Suppressor macrophage treated with lipopolysaccharide for 4 hours (primary cell): ENCODE measurements around the gene VSIG8.

Source experiments
- DNase-seq: peaks from one replicate; pipeline ENCODE4 v3.0.0-alpha.2; 2020

The VSIG8 gene

GRCh38 chr1:159854693-159855192 lies 7.7 kb downstream of the VSIG8 start:
- peak; percentile 71 for DNase-seq

DNA sequence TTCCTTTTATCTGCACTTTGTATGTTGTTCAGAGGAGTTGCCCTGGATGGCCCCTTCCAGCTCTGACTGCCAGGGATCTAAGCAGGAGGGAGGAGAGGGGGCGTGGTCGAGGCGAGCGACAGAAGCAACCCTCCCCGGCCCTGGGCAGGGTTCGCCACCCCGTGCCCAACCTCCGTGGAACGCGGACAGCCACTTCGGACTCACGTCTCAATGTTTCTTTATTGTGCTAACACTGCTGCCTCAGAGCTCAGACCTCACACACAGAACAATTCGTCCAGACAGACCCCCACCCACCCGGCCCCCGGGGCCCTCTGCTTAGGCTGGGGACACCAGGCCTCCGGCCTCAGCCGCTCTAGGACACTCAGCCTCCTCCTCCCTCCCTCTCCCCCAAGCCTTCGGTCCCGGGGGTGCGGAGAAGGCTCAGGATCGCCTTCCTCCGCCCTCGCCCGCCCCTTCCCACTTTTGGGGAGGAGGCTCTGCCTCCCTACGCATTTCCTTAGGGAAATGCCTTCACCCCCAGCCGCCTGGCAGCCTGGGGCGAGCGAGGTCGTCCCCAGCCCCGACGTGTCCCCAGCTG lies 8.3 kb downstream of the VSIG8 start:
- DNase-seq, result no peak

DNA sequence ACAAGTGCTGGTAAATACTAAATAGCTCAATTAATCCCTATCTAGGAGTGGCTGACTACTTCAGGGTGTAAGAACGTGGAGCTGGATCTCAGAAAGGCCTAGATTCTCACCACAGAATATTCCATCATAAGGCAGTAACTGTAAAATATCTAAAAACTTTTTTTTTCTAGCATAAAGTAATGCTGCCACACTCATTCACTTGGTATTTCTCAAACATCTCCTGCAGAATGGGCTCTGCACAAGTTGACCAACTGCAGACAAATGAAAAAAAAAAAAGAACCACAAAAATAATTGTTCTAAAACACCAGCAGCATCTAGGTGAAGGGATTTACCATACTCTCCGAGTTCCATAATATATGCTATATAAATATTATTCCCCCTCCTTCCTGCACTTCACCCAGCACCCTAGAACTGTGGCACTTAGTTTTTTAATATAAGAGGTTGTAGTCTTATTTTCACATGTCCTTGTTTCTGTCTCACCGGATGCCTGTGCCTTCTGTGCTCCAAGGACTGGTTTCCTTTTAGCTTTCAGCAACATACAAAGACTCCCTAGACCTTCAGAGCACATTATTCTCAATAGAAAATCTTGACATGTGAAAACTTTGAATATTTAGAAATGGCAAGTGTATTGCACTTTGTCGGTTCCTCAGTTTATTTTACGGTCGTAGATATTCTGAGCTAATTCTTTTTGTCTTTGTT lies 8.9 kb downstream of the VSIG8 start:
- no peak for DNase-seq

GRCh38 chr1:159851407-159851806 lies 11.1 kb downstream of the VSIG8 start:
- peak; percentile 33 for DNase-seq

DNA sequence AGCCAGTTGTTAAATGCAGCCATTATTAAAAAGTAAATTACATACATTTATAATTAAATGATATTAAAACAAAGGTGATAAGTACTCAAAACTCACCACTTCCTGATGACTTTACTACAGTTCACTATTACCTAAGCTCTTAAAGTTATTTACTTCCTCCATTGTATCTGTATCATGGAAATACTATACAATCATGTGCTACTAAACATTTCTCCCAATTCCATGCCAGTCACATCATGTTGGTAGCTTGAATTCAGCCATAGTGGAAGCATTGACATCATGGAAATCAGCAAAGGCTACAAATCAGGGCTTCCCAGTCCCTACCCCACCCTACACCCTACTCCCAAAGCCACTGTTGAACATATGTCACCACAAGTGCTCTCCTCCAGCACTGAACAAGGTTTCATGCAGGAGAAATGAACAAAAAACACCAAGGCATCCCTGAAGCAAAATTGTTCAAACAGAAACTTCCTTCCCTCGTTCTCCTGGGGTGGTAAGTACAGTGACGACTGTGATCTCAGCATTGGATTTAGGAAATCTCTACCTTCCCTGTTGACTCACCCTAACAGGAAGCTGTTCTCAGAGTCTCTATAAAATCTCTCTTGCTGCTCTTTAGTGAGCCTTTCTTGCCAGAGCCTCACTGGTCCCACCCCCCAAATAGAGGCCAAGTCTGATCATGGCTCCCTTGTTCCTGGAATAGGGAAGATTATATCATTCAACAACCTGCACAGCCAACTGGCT lies 12.7 kb downstream of the VSIG8 start:
- peak; percentile 75 for DNase-seq

DNA sequence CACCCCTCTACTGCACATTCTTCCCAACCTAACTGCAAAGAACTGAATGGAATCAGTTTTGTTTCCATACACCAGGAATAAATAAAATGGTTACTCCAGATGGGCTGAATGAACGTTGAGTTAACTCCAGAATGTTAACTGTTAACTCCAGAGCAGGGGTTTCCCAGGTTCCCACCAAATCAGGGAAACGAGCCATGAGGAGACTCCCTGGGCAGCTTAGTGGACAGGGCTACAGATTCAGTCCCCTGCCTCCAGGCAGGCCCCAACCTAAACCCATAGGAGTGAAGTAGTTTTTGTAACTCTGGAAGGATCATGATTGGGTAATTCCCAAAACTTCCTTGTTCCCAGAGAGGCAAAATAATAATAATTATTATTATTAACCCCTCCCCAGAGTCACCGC lies 14.1 kb downstream of the VSIG8 start:
- DNase-seq, result no peak

DNA sequence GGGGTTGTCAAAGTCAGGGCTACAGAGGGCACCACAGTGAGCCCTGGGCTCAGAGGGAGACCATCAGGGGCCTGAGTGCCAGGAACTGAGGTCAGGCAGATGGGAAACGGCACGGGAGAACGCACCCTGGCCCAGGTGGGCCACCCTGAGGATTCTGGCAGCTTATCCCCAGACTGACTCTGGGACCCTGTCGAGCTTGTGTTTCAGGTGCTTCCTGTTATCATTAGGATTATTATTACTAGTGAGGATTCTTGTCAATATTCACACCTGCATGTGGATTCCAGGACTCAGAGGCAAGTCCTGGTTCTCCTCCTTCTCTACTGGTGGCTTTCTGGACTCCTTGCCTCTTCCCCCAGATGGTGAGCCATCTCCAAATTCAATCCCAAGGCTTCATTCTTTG lies 15.2 kb downstream of the VSIG8 start:
- DNase-seq, result no peak

DNA sequence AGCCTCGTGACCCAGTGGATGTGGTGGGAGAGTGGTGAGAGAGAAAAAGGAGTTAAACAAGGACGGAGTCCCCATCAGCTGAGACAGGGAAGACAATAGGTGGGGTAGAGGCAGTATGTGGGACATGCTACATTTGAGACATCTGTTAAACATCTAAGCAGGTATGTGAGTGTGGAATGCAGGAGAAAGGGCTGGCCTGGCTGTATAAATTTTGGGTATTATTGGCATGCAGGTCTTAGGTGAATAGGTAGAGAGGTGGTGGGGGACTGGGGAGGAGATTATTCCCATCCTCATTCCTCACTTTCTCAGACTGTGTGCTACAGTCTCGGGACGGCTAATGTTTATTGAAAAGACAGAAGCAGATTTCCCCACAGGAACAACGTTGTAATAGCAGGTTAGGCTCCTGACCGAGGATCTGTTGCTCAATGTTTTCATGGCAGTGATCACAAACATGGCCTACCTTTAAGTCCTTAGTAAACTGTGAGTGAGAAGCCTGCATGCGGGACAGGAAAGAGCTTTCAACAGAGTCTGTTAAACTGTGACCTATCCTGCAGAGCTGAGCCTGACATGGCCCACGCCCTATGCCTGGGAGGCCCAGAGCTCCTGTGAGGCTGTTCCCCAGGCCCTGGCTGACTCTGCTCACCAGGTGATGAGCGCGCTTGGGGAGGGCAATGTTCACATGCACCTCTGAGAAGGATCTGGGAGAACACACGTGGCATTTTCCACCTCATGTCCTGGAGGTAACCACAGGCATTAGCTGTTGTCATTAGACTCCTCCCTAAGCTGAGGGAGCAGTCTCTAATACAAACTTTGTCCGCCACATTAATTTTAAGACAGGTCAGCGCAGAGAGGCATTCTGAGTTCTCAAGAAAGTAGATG lies 16.5 kb downstream of the VSIG8 start:
- no peak for DNase-seq

GRCh38 chr1:159843459-159843858 lies 19.0 kb downstream of the VSIG8 start:
- no peak for DNase-seq

GRCh38 chr1:159841749-159842148 lies 20.7 kb downstream of the VSIG8 start:
- DNase-seq, result no peak

DNA sequence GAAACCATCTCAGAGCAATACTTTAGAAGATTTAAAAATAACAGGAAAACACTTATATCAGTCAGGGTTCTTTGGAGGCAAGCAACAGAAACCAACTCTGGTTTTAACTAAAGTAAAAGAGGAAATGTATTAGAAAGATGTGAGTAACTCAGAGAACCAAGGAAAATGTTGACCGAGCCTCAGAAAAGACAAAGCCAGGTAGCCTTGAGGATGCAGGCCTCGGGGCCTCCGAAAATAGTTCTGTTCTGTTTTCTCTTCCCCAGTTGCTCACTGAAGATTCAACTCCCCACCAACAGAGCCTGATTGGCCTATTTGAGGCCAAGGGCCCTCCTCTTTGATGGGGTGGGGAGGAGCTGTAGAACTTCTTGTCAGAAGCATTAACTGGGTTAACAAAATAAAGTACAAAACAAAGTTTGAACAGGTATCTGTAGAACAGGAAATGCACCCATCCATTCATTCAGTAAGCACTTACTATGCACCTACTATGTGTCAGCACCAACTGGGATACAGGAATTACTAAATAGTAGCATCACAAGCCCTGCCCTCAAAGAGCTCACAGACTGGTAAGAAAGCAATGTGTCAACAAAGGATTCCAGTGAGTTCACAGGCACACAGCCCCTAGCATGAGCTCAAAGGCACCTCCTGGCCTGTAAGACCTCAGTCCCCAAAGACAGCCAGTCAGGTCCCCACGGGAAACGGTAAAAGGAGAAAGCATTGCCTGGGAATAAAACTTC lies 23.2 kb downstream of the VSIG8 start:
- DNase-seq, result no peak

DNA sequence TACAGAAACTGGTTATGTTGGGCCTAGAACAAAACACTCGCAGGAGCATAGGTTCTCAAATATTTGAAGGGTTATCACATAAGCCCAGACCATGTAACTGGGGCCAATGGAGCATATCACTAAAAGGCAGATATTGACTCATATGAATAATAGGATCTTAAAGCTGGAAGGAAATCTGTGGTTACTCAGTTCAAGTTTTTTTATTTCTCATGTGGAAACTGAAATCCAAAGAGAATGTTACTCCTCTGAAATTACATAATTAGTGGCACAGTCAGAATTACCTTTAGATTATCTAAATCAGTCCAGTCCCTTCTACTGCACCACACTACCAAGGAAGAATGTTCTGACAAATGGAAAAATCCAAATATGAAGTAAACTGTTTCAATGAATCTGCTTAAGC lies 23.7 kb downstream of the VSIG8 start:
- DNase-seq, result peak; percentile 73

- DNase-seq, result no peak
These were observed 26.5 kb downstream of the VSIG8 start for GRCh38 chr1:159835862-159836525.

- no peak for DNase-seq
These were observed 27.1 kb downstream of the VSIG8 start for GRCh38 chr1:159835356-159835755.

DNA sequence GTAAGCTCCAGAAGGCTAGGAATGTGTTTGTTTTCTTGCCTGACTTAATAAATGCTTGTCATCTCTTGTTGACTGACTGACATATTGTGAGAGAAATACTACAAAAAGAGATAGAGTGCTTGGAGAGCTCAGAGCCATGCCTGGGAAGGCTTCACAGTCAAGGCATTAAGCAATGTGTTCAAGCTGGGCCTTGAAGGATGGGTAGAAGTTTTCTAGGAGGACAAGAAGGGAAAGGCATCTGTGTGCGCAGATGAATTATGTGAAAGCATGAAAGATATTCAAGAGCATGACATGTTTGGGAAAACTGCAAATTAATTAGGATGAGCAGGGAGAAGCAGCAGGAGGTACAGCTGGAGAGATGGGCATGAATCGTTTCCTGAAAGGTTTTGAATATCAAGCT lies 30.1 kb downstream of the VSIG8 start:
- DNase-seq, result no peak

DNA sequence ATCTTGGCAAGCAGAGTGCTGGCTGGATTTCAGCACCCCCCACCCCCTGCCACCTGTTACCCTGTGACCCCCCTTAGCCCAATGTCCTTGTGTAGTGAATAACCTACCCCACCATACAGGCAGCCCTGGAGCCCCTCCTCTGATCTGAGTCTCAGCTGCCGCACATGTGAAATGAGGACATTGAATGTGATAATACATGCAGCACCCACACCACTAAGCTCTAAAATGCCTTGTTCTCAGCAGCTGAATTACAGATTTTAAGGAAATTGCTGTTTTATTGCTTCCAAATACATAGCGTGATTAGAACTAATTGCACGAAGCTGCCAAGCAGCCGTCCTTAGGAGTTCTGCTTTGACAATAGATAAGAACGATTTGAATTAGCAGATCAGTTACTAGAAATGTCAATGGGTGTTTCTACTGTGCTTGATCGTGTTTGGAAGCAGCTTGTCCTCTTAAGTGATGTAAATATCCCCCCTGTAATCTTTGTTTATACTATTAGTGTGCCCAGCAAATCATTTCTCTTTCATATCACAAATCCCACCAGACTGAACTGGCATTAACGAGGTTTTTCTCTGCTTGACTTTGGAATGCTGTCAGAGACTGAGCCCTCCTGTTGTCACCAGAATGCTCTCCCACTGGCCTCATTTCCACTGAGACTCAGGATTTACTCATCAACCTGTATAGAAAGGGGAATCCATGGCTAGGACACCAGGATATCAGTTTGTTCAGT lies 30.9 kb downstream of the VSIG8 start:
- no peak for DNase-seq

DNA sequence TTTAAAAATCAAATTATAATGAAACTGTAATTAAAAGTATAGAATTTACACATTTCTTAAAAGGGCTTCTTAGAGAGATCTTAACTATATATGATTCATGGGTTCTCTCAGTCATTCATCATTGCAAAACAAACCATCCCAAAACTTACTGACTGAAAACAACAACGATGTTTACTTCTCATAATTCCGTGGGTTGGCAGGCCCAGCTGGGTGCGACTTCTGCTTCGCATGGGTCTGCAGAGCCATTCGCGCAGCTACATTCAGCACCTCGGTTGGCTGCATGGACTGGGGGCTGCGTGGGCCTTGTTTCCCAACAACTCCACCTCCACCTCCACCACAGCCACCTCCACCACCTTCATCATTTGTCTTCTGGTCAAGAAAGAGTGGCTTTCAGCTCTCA lies 31.7 kb downstream of the VSIG8 start:
- DNase-seq, result peak; percentile 81

- DNase-seq, result no peak
These were observed 32.5 kb downstream of the VSIG8 start for GRCh38 chr1:159829822-159830465.

DNA sequence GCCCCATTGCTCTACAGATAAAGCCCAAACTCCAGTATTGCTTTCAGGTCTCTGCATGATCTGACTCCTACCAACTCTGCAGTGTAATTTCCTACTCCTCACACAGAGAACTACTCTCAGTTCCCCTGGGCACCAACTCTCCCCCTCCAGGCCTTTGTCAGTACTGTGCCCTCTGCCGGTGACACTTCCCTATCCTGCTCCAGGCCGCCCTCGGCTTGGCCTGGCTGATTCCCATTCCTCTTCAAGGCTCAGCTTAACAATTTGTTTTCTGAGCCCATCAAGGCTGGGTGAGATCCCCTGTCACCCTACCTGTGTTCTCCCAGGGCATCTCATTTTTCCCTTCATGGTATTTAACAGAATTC lies 33.2 kb downstream of the VSIG8 start:
- peak; percentile 89 for DNase-seq

GRCh38 chr1:159828581-159829272 lies 33.7 kb downstream of the VSIG8 start:
- peak; percentile 89 for DNase-seq
